ENCODE measurements around the gene VPS35L.
"Not testable (repeated sequence)": the region's sequence is repeated elsewhere in the genome, so short reads cannot be mapped to it uniquely, and the experiment has no call there.

Gene VPS35L

GRCh38 chr16:19540241-19540970 is 15.1 kb upstream of the VPS35L start:
- no peaks in the 10 kb centered on the region for H3K4me1 ChIP-seq (ENCODE audit: insufficient read depth, low read length)
- H3K9me3 ChIP-seq (ENCODE audit: insufficient read depth, low read depth, low read length) = no peaks in the 10 kb centered on the region
- no peaks in the 10 kb centered on the region for H3K27me3 ChIP-seq (ENCODE audit: insufficient read depth, low read length)
- no peak overlapping the region for H3K27ac ChIP-seq (ENCODE audit: low read depth, low read length)
- H3K36me3 ChIP-seq (ENCODE audit: insufficient read depth, low read length) = peaks cover 74% of the 10 kb centered on the region
- no peak overlapping the region for H3K9ac ChIP-seq (ENCODE audit: low read depth, low read length)
- no peak overlapping the region for H3K4me3 ChIP-seq (ENCODE audit: low read length)
- WGBS = 90% methylated on average over 5 of the region's 6 CpGs

- 96% methylated on average over 2 of the region's 3 CpGs for WGBS
- H3K27ac ChIP-seq (ENCODE audit: low read depth, low read length) = no peak overlapping the region
- H3K4me3 ChIP-seq (ENCODE audit: low read length) = no peak overlapping the region
- no peaks in the 10 kb centered on the region for H3K9me3 ChIP-seq (ENCODE audit: insufficient read depth, low read depth, low read length)
- H3K9ac ChIP-seq (ENCODE audit: low read depth, low read length) = no peak overlapping the region
- H3K27me3 ChIP-seq (ENCODE audit: insufficient read depth, low read length) = no peaks in the 10 kb centered on the region
- no peaks in the 10 kb centered on the region for H3K4me1 ChIP-seq (ENCODE audit: insufficient read depth, low read length)
- H3K36me3 ChIP-seq (ENCODE audit: insufficient read depth, low read length) = peaks cover 71% of the 10 kb centered on the region
These were observed 13.2 kb upstream of the VPS35L start for GRCh38 chr16:19542138-19542821.

- H3K9ac ChIP-seq (ENCODE audit: low read depth, low read length); H3K4me3 ChIP-seq (ENCODE audit: low read length); H3K27me3 ChIP-seq (ENCODE audit: insufficient read depth, low read length); H3K4me1 ChIP-seq (ENCODE audit: insufficient read depth, low read length); H3K27ac ChIP-seq (ENCODE audit: low read depth, low read length); H3K9me3 ChIP-seq (ENCODE audit: insufficient read depth, low read depth, low read length): not testable (repeated sequence)
- H3K36me3 ChIP-seq (ENCODE audit: insufficient read depth, low read length) = peaks cover 74% of the 10 kb centered on the region
- WGBS = 96% methylated on average over 8 of the region's 10 CpGs
These were observed 12.1 kb upstream of the VPS35L start for GRCh38 chr16:19543278-19543996.

GRCh38 chr16:19548144-19548543 is 7.4 kb upstream of the VPS35L start:
- peaks cover 87% of the 10 kb centered on the region for H3K36me3 ChIP-seq (ENCODE audit: insufficient read depth, low read length)
- WGBS = 92% methylated on average over 3 of the region's 3 CpGs
- H3K9me3 ChIP-seq (ENCODE audit: insufficient read depth, low read depth, low read length) = no peaks in the 10 kb centered on the region
- H3K27me3 ChIP-seq (ENCODE audit: insufficient read depth, low read length) = no peaks in the 10 kb centered on the region
- no peak overlapping the region for H3K4me3 ChIP-seq (ENCODE audit: low read length)
- no peaks in the 10 kb centered on the region for H3K4me1 ChIP-seq (ENCODE audit: insufficient read depth, low read length)
- H3K9ac ChIP-seq (ENCODE audit: low read depth, low read length) = no peak overlapping the region
- no peak overlapping the region for H3K27ac ChIP-seq (ENCODE audit: low read depth, low read length)

GRCh38 chr16:19549673-19550072 is 5.8 kb upstream of the VPS35L start:
- no peak overlapping the region for H3K27ac ChIP-seq (ENCODE audit: low read depth, low read length)
- no peaks in the 10 kb centered on the region for H3K9me3 ChIP-seq (ENCODE audit: insufficient read depth, low read depth, low read length)
- no peaks in the 10 kb centered on the region for H3K27me3 ChIP-seq (ENCODE audit: insufficient read depth, low read length)
- no peaks in the 10 kb centered on the region for H3K4me1 ChIP-seq (ENCODE audit: insufficient read depth, low read length)
- H3K36me3 ChIP-seq (ENCODE audit: insufficient read depth, low read length) = peaks cover 72% of the 10 kb centered on the region
- H3K4me3 ChIP-seq (ENCODE audit: low read length) = no peak overlapping the region
- H3K9ac ChIP-seq (ENCODE audit: low read depth, low read length) = no peak overlapping the region

GRCh38 chr16:19555938-19556771 is 652 bp downstream of the VPS35L start:
- Histone ChIP-seq H3K27me3 (ENCODE audit: insufficient read depth, low read length) (no peaks in the 10 kb centered on the region), H3K9me3 (ENCODE audit: insufficient read depth, low read depth, low read length) (no peaks in the 10 kb centered on the region), H3K27ac (ENCODE audit: low read depth, low read length) (peak overlapping the region; percentile 95), H3K9ac (ENCODE audit: low read depth, low read length) (peak overlapping the region; percentile 97), H3K4me1 (ENCODE audit: insufficient read depth, low read length) (no peaks in the 10 kb centered on the region), H3K36me3 (ENCODE audit: insufficient read depth, low read length) (peaks cover 18% of the 10 kb centered on the region), H3K4me3 (ENCODE audit: low read length) (peak overlapping the region; percentile 88)
- 11% methylated on average over 19 of the region's 19 CpGs for WGBS

- Histone ChIP-seq H3K9me3 (ENCODE audit: insufficient read depth, low read depth, low read length) (peaks cover 4% of the 10 kb centered on the region; the same call in 1 of the 2 replicates), H3K9ac (ENCODE audit: low read depth, low read length) (no peak overlapping the region)
- 79% methylated on average over 9 of the region's 10 CpGs for WGBS
These were observed 3.9 kb downstream of the VPS35L start for GRCh38 chr16:19559242-19559910.

GRCh38 chr16:19560078-19560477 is 4.6 kb downstream of the VPS35L start:
- H3K36me3 ChIP-seq (ENCODE audit: insufficient read depth, low read length) = peaks cover 8% of the 10 kb centered on the region
- no peaks in the 10 kb centered on the region for H3K4me1 ChIP-seq (ENCODE audit: insufficient read depth, low read length)
- H3K9ac ChIP-seq (ENCODE audit: low read depth, low read length) = no peak overlapping the region
- no peak overlapping the region for H3K4me3 ChIP-seq (ENCODE audit: low read length)
- peaks cover 4% of the 10 kb centered on the region; the same call in 1 of the 2 replicates for H3K9me3 ChIP-seq (ENCODE audit: insufficient read depth, low read depth, low read length)
- no peak overlapping the region for H3K27ac ChIP-seq (ENCODE audit: low read depth, low read length)
- no peaks in the 10 kb centered on the region for H3K27me3 ChIP-seq (ENCODE audit: insufficient read depth, low read length)
- WGBS = 96% methylated on average over 3 of the region's 4 CpGs

More at GRCh38 chr16:19559242-19559910, 3.9 kb downstream of the VPS35L start:
- Histone ChIP-seq H3K27me3 (ENCODE audit: insufficient read depth, low read length) (no peaks in the 10 kb centered on the region), H3K36me3 (ENCODE audit: insufficient read depth, low read length) (peaks cover 1% of the 10 kb centered on the region), H3K27ac (ENCODE audit: low read depth, low read length) (no peak overlapping the region), H3K4me1 (ENCODE audit: insufficient read depth, low read length) (no peaks in the 10 kb centered on the region), H3K4me3 (ENCODE audit: low read length) (no peak overlapping the region)

GRCh38 chr16:19563377-19563776 is 7.9 kb downstream of the VPS35L start:
- Histone ChIP-seq H3K9ac (ENCODE audit: low read depth, low read length) (no peak overlapping the region), H3K9me3 (ENCODE audit: insufficient read depth, low read depth, low read length) (peaks cover 4% of the 10 kb centered on the region; the same call in 1 of the 2 replicates), H3K27ac (ENCODE audit: low read depth, low read length) (no peak overlapping the region), H3K27me3 (ENCODE audit: insufficient read depth, low read length) (no peaks in the 10 kb centered on the region), H3K4me3 (ENCODE audit: low read length) (no peak overlapping the region), H3K4me1 (ENCODE audit: insufficient read depth, low read length) (no peaks in the 10 kb centered on the region), H3K36me3 (ENCODE audit: insufficient read depth, low read length) (peaks cover 32% of the 10 kb centered on the region)
- 94% methylated on average over 4 of the region's 4 CpGs for WGBS

GRCh38 chr16:19566362-19566761 is 10.9 kb downstream of the VPS35L start:
- 93% methylated on average over 3 of the region's 3 CpGs for WGBS
- H3K27ac ChIP-seq (ENCODE audit: low read depth, low read length) = no peak overlapping the region
- no peaks in the 10 kb centered on the region for H3K4me1 ChIP-seq (ENCODE audit: insufficient read depth, low read length)
- peaks cover 54% of the 10 kb centered on the region for H3K36me3 ChIP-seq (ENCODE audit: insufficient read depth, low read length)
- H3K9ac ChIP-seq (ENCODE audit: low read depth, low read length) = no peak overlapping the region
- no peak overlapping the region for H3K4me3 ChIP-seq (ENCODE audit: low read length)
- peaks cover 4% of the 10 kb centered on the region; the same call in 1 of the 2 replicates for H3K9me3 ChIP-seq (ENCODE audit: insufficient read depth, low read depth, low read length)
- no peaks in the 10 kb centered on the region for H3K27me3 ChIP-seq (ENCODE audit: insufficient read depth, low read length)

All from HUES64 (cell line).